GM18909 (cell line): ENCODE measurements around the gene VARS2.
"Not testable (repeated sequence)": the region's sequence is repeated elsewhere in the genome, so short reads cannot be mapped to it uniquely, and the experiment has no call there.

Experiments used
- ATAC-seq: cut with Tn5 transposase; IDR thresholded peaks from one replicate; pipeline ENCODE4 v1.9.1; 2021; ENCODE audit warnings: mild to moderate bottlenecking; ENCODE audit not compliant: unreplicated experiment, poor library complexity

Gene VARS2

DNA sequence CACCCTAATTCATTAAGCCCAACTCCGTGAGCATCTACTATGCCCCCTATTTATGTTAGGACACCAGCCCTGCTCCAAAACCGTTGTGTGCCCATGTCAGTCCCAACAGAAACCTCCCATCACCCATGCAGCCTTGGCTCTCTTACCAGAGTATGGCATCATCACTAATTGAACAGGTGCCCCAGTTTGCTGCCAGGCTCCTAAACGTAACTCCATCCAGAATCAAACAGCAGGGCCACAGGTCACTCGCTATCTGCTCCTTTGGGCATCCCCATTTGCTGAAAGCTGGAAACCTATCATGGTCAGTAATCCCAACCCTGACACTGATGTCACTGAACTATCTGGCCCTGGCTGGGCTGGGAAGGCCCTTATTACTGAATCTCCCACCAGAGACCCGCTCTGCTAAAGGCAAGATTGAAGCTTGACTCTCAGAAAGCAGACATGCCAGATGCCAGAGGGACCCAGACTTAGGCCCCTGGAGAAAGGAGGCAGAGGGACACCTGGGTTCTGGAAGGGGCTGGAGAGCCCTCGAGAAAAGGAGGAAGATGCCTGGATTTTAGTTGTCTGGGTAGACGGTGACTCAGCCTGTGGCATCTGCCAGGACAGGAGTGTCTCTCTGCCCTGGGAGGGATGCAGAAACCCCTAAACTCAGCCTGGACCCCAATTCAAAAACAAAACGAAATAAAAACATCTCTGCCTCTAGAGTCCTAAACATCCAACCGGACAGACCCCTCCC, 40.8 kb downstream of the VARS2 start:
- ATAC-seq = no peak

DNA sequence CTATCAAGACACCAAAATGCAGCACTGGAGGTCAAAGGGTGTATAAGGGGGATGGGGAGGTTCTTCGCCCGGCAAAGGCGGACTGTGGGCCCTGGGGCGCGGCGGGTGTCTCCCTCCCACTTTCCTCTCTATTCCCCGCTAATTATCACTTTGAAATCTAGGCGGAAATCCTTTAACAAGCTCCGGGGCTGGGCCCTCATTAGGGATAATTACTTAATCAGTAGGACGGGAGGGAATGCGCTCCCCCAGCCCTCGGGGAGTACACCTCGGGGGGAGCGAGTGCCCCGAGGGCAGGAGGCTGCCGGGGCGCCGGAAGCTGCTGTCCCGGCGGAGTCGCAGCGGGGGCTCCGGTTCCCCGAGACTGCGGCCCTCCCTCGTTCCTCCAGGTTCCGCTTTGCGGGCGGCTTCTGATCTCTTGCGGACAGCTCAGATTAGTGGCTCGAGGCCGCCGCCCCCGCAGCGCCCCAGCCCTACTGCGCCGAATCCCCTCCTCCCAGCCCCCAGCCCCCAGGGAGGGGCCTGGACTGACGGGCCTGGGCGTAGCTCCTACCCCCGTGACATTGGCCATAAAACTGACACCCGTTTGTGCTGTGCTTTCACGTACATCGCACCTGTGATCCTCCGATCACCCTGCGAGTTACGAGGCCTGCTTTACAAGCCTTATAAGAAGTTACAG, 41.5 kb downstream of the VARS2 start:
- ATAC-seq = peak; percentile 72

DNA sequence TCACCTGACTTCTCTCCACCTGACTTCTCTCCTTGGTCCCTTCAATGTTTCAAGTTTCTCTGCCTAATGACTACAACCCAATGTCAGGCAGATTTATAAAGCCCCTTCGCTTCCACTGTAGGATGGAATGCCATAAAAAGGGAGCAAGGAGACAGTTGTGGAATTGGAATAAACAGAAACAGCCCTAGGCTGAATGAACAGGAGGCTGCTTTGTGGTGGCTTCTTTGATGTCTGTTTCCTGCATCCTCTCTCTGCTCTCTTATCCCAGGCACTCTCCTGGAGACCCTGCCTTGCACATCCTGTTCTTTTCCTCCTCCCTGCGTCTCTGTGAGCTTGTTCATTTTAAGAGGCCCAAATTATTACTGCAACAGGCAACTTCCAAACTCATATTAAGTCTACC, 43.7 kb downstream of the VARS2 start:
- no peak for ATAC-seq

DNA sequence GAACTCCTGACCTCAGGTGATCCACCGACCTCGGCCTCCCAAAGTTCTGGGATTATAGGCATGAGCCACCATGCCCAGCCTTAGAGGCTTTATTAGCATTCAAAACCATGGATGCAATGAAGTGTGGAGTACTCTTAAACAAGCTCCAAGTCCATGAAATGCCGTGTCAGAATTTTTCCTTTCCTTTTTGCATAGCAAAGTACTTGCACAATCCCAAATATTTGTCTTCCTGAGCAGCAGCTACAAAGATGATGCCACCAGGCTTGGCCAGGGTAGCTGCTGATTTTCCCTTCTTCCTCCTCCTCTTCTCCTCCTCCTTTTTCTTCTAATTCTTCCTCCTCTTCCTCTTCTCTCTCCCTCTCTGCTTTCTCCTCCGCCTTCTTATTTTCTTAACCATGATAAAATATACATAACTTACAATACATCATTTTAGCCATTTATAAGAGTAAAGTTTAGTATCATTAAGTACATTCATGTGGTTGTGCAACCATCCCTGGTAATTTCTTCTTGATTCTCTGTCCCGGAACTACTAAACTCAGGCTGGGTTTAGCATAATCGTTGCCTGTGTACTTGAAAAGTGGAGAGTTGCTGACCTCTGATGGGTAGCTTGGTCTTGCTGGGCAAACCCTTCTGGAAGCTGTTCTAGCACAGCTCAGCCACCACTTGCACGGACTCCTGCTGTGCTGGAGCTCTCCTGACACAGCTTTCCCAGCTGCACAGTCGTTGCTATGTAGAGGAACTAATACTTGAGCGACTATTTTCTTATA, 47.1 kb downstream of the VARS2 start:
- ATAC-seq = no peak

DNA sequence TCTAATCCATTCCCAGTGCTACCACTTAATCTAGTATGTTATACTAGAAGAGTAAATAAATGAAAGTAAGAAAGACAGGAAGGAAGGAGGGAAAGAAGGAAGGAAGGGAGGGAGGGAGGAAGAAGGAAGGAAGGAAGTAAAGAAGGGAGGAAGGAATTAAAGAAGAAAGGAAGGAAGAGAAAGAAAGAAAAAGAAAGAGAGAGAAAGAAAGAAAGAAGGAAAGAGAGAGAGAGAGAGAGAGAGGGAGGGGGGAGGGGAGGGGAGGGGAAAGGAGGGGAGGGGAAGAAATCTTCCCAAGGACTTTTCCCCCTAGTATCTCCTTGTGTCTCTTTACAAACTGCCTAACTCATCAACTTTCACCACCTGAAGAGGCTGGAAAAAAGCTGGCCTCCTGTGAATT, 48.7 kb downstream of the VARS2 start:
- ATAC-seq = no peak

GRCh38 chr6:30963641-30964040, 49.6 kb downstream of the VARS2 start:
- ATAC-seq = no peak

DNA sequence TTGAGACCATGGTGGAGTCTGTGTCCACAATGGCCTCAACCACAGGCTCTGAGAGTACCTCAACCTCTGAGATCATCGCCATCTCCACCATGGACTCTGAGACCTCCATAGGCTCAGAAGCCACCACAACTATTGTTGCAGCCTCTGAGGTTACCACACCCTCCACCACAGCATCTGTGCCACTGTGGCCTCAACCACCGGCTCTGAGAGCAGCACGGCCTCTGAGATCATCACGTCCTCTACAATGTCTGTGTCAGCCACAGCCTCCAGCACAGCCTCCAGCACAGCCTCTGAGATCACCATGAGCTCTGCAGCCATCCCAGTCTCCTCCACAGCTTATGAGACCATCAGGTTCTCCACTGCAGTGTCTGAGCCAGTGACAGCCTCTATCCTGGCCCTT, 50.0 kb downstream of the VARS2 start:
- no peak for ATAC-seq

- no peak for ATAC-seq
These were observed 51.1 kb downstream of the VARS2 start for GRCh38 chr6:30965140-30965601.

DNA sequence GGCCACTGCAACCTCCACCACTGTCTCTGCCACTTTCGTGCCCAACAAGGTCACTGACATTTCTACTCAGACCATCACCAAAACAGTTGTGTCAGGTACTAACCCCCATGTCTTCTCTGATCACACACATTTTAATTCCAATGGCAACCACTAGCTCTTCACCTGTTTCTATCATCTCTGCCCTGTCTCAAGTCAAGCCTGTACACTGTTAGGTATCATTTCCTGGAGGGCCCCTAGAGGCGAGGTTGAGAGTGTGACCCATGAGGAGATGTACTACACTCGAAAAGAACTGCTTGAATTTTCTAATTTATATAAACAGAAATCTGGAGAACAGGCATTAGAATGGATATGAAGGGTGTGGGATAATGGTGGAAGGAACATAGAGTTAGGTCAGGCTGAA, 52.1 kb downstream of the VARS2 start:
- no peak for ATAC-seq

DNA sequence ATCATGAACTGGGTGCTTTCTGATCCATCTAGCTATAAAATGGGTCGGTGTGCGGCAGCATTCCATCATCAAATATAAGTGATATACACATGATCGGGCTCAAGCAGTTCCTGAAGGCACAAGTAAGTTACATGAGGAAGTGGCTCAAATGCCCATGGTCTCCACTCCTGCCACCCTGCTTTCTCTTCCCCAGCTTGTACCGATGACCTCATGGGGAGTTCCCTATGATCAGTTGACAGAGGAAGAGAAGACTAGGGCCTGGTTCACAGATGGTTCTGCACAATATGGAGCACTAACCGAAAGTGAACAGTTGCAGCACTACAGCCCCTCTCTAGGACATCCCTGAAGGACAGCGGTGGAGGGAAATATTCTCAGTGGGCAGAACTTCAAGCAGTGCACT, 55.1 kb downstream of the VARS2 start:
- ATAC-seq = not testable (repeated sequence)

DNA sequence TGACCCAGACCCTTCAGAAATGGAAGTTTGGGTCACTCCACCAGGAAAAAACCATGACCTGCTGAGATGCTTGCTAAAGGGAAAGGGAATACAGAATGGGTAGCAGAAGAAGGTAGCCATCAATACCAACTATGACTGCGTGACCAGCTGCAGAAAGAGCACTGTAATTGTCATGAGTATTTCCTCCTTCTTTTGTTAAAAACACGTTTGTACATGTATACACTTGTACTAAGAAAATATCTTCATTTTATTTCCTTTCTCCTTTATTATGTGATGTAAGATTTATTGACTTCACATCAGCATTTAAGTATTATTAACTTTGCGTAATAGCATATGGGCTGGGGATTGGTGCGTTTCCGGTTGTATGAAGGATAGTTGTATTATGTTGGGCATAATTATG, 56.9 kb downstream of the VARS2 start:
- ATAC-seq = no peak

GRCh38 chr6:30972816-30973215, 58.8 kb downstream of the VARS2 start:
- ATAC-seq = no peak

DNA sequence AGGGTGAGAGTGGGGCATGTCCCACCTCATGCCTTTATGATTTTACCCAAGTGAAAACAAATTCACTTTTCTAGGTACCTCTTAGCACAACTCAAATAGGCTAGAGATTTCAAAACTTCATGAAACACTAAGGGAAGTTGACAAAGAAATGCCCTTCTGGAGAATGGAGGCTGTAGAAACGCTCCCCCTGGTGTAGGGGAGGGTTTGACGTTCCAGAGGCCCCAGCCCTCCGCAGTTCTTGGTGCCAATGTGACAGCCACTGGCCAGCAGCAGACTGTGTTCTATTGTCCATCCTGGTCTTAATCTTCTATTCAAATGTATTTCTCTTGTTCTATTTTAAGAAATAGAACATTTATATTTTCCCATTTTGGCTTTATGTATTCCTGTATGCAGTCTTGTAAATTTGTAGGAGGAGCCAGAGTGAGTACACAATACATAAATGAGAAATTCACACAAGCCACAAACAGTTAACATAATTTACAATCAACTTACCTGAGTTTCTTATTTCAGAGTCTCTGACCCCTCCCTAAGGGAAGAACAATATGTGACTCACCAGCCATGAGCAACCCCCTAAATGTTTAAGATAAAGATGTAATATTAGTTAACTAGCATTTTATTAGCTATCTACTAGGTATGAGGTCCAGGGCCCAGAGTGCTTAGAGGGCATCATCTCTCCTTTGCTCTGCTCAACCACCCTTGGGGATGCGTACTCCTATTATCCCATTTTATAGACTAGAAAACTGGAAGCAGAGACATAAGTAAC, 60.6 kb downstream of the VARS2 start:
- ATAC-seq = no peak
